GM21447 (cell line): ENCODE results near the gene LYZL1.
"Not testable (repeated sequence)": the region's sequence is repeated elsewhere in the genome, so short reads cannot be mapped to it uniquely, and the experiment has no call there.

Experiments
- ATAC-seq: cut with Tn5 transposase; IDR thresholded peaks from one replicate; pipeline ENCODE4 v1.9.1; 2021; ENCODE audit not compliant: unreplicated experiment

Gene LYZL1

DNA sequence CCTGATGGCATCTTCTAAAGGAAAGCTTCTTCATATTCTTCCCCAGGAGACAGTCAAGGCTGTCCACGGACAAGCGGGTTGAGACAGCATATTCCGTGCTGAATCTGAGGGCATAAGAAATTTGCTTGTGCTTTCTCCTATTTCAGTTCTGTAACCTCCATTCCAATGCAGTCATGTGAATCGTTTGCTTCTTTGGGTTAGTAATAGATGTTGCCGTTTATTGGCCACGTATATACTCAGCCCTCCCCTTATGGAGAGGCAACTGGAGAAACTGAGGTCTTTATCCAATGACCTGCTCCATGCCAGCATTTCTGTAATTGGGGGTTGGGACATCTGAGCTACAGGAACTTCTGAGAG is 38.9 kb downstream of the LYZL1 start:
- no peak for ATAC-seq

DNA sequence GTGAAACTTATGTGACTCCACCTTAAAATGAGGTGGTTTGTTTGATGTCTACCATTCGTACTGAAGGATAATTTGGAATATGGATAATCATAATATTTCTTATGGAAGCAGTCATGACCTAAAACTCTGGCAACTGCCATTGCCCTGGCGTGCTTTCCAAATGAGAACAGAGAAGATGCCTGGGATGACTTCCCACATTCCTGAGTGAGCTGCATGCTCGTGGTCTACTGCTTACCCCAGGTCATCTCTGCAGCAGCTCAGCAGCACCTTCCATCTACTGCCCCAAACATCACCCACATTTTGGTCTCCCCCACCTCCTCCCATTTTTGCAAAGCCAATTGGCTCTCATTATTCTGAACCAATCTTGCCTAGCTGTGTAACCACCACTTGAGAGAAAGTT is 40.1 kb downstream of the LYZL1 start:
- no peak for ATAC-seq

DNA sequence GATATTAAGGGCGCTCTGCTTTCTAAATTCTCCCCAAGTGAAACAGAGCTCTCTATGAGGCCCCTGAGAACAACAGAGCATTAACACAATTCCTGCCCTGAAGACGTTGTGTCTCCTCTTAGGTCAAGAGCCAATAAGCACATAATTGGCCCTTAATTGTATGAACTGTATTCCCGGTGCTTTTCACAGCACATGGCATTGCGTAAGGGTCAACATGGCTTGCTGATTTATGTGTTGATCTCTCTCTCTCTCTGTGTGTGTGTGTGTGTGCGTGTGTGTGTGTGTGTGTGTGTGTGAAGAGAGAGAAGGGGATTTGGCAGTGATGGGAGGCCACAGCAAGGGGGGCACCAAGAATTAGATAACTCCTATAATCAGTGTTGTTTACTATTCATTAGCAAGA is 40.5 kb downstream of the LYZL1 start:
- ATAC-seq = no peak

GRCh38 chr10:29332061-29332760 is 43.3 kb downstream of the LYZL1 start:
- no peak for ATAC-seq

GRCh38 chr10:29332761-29333148 is 43.9 kb downstream of the LYZL1 start:
- no peak for ATAC-seq

- ATAC-seq = not testable (repeated sequence)
These were observed 48.7 kb downstream of the LYZL1 start for GRCh38 chr10:29337526-29337925.

GRCh38 chr10:29343607-29344038 is 54.8 kb downstream of the LYZL1 start:
- ATAC-seq = no peak

- no peak for ATAC-seq
These were observed 55.4 kb downstream of the LYZL1 start for GRCh38 chr10:29344073-29344820.

DNA sequence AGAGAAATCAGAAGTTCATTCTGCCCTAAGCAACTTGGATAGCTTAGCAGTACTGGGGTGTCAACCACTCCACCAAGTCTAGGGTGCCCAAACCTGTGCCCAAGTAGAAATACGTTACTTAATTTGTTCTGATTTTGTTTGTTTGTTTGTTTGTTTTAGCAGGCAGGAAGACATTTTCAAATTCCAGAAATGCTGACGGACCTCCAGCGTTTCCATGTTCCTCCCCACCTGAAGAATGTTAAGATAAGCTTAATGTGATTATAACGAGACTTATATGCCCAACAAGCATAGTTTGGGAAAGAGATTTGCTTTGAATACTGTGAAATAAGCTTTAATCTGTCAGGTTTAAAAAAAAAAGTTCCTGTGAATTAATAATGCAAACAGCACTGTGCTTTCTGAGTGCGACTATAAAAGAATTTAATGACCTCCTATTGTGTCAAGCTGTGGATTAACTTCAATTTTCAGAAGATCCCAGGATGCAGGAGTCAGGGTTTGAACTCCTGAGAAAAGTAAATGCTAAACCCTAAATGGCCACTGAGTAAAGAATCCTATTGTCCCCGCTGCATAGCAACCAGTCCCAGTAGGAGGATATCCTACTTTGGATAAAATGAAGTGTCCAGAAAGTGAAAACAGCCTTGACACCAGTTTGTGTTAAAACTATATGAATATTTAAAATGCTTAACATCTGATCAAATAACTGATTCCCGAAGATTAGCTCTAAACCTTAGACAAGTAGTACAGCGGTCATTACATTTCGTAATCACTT is 56.5 kb downstream of the LYZL1 start:
- ATAC-seq = no peak

- ATAC-seq = no peak
These were observed 57.0 kb downstream of the LYZL1 start for GRCh38 chr10:29345910-29346209.

DNA sequence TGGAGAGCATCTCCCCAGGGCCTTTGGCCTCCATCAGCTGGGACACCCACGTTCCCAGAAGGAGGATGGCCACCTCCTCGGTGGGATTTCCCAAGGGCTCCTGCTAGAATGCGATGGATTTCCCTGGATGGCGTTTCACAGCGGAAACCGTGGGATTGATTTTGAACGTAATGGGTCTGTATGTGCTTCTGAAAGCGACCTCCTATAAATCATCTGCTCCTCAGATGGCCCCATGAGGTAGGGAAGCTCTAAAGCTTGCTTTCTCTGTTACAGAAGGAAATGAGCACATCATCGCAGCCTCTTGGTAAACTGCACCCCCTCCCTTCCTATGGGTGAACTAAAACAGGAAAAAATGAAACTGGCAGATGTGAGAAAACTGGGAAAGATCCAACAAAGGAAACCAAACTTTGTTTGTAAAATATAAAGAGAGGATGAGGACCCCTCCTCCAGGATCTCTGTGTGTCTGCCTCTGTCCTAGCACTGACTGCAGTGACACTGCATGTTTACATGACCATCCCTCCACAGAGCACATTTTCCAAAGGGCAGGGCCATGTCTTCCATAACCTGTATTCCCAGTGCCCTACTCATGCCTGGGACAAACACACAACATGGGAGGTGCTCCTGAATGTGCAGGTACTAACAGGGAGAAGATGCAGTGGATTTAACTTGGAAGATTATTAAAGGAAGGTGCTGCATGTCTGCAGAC is 57.6 kb downstream of the LYZL1 start:
- no peak for ATAC-seq

DNA sequence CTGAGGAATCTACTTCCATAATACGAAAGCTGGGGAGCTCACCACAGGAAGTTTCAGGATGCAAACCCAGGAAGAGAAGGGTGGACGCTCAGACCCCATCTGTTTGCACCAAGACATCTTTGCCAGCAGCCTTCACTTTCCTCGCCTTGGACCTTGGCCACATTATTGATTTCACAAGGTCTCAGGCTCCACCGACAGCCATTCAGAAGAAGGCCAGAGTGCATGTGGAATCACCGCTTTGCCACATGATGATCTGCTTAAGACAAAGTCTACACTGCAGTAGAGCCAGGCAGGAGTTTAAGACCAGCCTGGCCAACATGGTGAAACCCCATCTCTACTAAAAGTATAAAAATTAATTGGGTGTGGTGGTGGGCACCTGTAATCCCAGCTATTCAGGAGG is 60.0 kb downstream of the LYZL1 start:
- no peak for ATAC-seq

DNA sequence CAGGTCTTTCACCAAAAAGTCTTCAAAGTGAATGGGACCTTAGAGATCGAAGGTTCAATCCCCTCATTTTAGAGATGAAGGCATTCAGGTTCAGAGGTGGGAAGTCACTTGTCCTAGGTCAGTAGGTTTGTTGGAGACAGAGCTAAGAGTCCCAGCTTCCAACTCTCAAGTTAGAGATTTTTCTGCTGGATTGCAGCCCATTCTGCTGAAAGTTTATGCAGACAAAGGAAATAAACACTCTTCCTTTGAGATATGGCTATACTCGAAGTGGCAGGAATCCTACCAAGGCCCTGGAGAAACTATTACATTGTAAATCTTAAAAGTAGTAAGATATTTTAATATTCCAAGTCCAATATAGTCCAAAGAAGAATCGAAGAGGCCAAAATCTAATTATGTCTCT is 64.4 kb downstream of the LYZL1 start:
- ATAC-seq = no peak

DNA sequence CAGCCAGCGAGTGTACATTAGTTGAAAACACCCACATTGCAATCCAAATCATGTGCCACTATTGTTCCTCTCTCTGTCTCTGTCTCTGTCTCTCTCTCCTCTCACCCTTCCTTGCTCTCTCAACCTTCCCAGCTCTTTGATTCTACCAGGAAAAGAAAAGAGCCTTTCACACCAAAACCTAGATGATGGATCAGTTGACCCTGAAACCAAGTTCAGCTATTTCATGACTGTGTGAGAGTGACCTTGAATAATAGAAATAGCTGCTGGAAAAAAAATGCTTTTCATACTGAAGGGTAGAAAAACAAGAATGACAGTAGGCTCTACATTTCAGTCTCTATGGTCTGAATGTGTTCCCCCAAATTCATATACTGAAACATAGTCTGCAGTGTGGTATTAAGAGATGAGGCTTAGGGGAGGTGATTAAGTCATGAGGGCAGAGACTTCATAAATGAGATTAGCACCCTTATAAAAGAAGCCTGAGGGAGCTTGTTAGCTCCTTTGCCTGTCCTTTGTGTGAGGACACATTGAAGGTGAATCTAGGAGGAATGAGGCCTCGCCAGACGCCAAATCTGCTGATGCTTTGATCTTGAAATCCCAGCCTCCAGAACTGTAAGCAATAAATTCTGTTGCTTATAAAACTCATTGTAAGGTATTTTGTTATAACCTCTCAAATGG is 65.2 kb downstream of the LYZL1 start:
- ATAC-seq = no peak

DNA sequence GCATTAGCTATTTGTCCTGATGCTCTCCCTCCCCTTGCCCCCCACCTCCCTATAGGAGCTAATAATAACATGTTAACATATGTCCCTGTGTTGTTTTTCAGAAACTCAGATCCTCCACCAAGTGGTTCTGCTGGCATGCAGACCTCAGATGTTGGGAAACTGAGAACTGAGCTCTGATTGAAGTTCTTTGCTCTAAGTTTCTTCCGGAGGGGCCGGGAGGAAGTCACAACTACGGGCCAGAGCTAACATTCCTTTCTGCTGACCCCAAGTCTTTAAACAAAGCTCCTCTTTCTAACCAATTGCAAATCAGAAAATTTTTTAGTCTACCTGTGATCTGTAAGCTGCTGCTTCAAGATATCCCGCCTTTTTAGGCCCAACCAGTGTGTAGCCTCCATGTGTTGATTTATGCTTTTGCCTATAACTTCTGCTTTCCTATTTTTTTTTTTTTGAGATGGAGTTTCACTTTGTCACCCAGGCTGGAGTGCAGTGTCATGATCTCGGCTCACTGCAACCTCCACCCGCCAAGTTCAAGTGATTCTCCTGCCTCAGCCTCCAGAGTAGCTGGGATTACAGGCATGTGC is 66.6 kb downstream of the LYZL1 start:
- no peak for ATAC-seq

DNA sequence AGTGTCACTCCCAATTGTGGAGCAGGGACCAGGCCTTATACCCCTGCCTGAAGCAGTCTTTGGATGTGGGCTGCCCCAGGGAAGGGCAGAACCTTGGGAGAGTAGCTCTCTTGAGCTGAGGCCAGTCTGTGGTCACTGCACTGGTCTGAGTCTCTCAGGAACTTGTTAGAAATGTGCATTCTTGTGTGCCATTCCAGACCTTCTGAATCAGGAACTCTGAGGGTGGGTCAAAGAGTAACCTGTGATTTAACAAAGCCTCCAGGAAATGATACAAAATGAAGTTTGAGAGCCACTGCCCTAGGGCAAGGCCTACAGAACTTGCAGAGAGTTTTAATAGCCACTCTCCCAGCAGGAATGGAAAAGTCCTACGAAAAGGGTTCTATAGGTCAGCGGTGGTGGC is 68.1 kb downstream of the LYZL1 start:
- ATAC-seq = no peak

DNA sequence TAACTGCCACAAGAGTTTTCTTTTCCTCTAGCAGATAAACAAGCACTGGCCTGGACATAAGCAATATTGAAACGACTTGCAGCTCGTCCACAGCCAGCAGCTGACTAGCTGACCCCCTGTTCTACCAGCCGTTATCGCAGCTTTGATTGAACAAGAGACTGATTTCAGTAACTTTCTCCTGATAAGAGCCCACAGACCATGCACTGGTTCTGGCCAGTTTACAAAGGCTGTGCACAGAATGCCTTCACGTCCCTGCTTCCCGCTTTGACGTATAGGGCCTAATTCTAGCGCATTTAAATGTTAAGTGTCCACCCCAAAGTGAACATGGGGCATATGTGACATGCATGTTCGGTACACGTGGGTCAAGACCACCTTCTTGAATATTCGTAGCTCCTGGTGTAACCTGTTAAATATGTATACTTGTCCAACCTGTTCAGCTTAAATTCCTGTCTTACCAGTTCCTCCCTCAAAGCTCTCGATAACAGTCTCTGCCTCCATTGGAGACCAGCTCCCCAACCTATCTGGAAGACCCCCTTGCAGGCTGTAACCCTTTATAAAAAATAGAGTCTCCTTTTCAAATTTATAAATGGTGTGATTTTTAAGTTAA is 69.2 kb downstream of the LYZL1 start:
- no peak for ATAC-seq

GRCh38 chr10:29360215-29360853 is 71.5 kb downstream of the LYZL1 start:
- not testable (repeated sequence) for ATAC-seq
